GM19467 (cell line): ENCODE results near the gene SLC25A39.
"Not testable (repeated sequence)": the region's sequence is repeated elsewhere in the genome, so short reads cannot be mapped to it uniquely, and the experiment has no call there.

Experiments
- ATAC-seq: cut with Tn5 transposase; IDR thresholded peaks from one replicate; pipeline ENCODE4 v1.9.1; 2021; ENCODE audit warnings: mild to moderate bottlenecking, moderate library complexity; ENCODE audit not compliant: unreplicated experiment

SLC25A39 gene

GRCh38 chr17:44354582-44355561, 30.2 kb upstream of the SLC25A39 start:
- ATAC-seq, result no peak

GRCh38 chr17:44353672-44354331, 29.2 kb upstream of the SLC25A39 start:
- ATAC-seq, result no peak

GRCh38 chr17:44352828-44353671, 28.4 kb upstream of the SLC25A39 start:
- ATAC-seq, result no peak

DNA sequence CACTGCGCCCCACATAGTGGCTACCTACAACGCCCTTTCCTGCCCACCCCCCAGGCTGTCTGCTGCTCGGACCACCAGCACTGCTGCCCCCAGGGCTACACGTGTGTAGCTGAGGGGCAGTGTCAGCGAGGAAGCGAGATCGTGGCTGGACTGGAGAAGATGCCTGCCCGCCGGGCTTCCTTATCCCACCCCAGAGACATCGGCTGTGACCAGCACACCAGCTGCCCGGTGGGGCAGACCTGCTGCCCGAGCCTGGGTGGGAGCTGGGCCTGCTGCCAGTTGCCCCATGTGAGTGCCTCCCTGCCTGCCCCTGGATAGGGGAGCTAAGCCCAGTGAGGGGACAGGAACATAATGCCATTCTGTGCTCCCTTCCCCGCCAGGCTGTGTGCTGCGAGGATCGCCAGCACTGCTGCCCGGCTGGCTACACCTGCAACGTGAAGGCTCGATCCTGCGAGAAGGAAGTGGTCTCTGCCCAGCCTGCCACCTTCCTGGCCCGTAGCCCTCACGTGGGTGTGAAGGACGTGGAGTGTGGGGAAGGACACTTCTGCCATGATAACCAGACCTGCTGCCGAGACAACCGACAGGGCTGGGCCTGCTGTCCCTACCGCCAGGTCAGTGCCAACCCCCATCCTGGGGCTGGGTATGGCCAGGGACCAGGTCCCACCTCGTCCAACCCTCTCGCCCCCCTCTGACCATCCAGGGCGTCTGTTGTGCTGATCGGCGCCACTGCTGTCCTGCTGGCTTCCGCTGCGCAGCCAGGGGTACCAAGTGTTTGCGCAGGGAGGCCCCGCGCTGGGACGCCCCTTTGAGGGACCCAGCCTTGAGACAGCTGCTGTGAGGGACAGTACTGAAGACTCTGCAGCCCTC, 27.6 kb upstream of the SLC25A39 start:
- no peak for ATAC-seq

- no peak for ATAC-seq
Measured at GRCh38 chr17:44351464-44351863, 26.8 kb upstream of the SLC25A39 start.

DNA sequence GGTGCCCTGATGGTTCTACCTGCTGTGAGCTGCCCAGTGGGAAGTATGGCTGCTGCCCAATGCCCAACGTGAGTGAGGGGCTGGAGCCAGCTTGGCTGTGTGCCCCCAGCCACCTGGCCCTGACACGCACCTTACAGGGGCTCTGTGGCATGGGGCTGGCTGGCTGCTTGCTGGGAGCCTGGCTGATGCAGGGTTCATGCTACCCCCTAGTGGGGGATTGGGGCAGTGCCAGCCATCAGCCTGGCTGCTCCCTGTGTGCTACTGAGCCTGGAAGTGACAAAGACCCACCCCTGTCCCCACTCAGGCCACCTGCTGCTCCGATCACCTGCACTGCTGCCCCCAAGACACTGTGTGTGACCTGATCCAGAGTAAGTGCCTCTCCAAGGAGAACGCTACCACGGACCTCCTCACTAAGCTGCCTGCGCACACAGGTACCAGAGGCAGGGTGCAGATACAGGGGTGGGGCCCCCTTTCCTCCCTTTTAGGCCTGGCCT, 26.2 kb upstream of the SLC25A39 start:
- no peak for ATAC-seq

- no peak for ATAC-seq
Measured at GRCh38 chr17:44349553-44350070, 25.0 kb upstream of the SLC25A39 start.

- ATAC-seq, result no peak
Measured at GRCh38 chr17:44348988-44349364, 24.4 kb upstream of the SLC25A39 start.

DNA sequence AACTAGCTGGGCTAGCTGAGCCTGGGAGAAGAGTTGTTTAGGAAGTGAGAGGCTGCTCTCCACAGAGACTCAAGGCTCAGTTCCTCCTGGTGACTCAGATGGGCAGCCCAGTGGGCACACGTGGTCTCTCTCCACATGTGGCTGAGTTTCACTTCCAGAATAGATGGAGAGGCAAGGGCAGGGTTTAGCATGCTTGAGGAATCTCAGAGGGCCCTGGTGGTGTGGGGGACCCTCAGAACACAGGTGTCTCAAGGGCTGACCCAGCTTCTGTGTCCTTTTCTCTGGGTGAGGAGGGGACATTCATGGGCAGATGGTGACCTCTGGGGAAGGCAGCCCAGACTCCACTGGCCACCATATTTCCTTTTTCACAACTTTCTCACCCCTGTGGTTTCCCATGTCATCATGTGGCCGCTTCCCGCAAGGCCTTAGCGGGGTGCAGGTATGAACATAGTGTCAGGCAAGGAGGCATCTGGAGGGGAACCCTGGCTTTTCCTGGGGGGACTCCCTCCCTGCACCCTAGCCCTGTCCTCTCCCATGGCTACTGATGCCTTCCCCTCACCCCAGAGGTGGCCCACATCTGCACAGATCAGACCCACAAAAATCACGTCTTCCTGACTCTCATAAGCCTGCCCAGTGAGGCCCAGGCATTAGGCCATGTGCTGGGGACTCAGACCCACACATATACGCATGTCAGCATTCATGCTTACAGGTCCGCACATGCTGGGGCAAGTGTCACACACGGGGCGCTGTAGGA, 23.8 kb upstream of the SLC25A39 start:
- ATAC-seq, result peak; percentile 28

DNA sequence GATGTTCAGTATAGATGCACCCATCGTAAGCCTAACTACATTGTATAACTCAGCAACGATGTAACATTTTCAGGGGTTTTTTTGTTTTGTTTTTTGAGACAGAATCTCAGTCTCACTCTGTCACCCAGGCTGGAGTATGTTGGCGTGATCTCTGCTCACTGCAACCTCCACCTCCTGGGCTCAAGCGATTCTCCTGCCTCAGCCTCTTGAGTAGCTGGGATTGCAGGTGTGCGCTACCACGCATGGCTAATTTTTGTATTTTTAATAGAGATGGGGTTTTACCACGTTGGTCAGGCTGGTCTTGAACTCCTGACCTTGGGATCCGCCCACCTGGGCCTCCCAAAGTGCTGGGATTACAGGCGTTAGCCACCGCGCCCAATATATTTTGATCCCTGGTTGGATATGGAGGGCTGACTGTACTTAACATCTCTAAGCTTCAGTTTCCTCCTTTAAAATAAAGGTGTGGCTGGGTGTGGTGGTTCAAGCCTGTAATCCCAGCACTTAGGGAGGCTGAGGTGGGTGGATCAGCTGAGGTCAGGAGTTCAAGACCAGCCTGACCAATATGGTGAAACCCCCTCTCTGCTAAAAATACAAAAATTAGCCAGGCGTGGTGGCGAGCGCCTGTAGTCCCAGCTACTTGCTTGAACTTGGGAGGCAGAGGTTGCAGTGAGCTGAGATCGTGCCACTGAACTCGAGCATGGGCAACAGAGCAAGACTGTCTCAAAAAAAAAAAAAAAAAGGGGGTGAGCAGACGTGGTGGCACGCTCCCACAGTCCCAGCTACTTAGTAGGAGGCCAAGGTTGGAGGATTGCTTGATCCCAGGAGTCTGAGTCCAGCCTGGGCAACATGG, 22.8 kb upstream of the SLC25A39 start:
- not testable (repeated sequence) for ATAC-seq

- ATAC-seq, result no peak
Measured at GRCh38 chr17:44346064-44346844, 21.6 kb upstream of the SLC25A39 start.

GRCh38 chr17:44345454-44346026, 20.9 kb upstream of the SLC25A39 start:
- peak; percentile 2 for ATAC-seq

DNA sequence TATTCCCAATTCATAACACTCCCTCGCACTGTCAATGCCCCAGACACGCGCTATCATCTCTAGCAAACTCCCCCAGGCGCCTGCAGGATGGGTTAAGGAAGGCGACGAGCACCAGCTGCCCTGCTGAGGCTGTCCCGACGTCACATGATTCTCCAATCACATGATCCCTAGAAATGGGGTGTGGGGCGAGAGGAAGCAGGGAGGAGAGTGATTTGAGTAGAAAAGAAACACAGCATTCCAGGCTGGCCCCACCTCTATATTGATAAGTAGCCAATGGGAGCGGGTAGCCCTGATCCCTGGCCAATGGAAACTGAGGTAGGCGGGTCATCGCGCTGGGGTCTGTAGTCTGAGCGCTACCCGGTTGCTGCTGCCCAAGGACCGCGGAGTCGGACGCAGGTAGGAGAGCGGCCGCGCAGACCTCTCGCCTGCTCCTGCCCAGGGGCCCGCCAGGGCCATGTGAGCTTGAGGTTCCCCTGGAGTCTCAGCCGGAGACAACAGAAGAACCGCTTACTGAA, 20.4 kb upstream of the SLC25A39 start, which contains the start of gene GRN:
Gene GRN, plus strand, starts transcription at position 364 of the 515 bp plus-strand sequence. CDS start 3,863 bp downstream, outside the sequence.
- ATAC-seq, result peak; percentile 50

DNA sequence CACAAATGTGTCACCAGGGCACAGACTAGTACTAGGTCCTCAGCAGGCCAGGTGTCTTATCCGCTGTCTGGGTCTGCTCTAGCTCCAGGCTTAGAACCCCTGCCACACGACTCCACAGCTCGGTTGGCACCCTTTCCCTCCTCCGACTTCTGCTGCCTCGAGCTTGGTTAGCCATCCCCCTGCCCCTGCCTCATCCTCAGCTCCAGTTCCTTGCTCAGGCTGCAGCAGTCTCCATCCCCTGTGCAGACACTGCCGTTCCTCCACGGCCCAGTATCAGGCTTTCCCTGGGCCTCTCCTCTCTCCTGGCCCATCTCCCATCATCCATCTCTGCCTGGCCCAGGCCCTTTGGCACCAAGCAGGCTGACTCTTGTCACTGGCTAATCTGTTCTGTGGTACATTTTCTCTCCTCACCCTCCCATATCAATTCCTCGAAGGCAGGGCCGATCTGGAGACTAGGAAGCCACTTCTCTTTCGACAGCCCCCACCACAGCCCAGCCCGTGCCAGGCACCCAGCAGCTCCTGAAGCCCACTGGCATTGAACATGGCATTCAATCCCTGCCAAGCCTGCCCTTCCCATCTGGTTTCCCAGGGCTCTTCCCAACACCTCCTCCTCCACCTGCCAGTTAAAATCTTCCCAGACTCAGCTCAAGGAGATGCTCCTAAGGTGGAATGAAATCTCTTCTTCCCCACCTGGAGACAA, 19.0 kb upstream of the SLC25A39 start:
- ATAC-seq, result no peak

DNA sequence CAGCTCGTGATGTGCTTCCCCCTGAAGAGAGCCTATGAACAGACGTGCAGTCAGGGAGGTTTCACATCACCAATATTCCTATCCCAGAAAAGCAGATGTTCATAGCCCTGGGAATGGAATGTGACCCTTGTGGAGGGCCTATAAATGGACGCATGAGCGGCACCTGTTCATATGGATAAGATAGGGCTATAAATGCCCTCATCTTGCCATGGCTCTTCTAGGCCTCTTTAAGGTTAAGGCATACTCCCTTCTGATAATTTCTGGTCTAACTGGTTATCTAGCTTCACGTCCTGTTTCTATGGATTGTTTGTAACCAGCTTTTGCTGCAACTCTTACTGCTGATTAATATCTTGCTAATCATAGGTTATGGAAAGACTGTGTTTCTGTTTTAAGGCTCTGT, 15.9 kb upstream of the SLC25A39 start:
- not testable (repeated sequence) for ATAC-seq

- ATAC-seq, result no peak
Measured at GRCh38 chr17:44338702-44339101, 14.1 kb upstream of the SLC25A39 start.
